ENCODE measurements around the gene NRXN3.

Gene NRXN3

DNA sequence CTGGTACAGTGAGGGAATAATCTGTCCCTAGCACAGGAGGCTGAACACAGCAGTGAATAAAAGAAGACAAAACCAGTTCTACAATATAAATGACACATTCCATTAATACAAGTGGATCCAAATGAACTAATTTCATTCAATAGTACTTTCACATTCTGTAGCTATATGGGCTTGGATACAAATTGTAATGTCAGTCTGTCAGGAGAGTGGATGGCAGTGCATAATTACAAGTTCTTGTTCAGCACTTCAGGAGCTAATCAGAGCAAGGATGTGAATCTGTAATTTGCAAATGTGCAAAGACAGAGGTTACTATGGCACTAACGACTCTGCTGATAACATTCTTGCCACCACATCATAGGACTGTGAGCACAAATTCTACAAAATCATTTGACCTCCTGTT is 1343.3 kb downstream of the NRXN3 start:
- H3K4me3 ChIP-seq (replicated peaks; ENCODE audit: low read depth, low read length), result no peak overlapping the region
- no peak for DNase-seq (ENCODE audit: extremely low read depth, low read depth)
- TF ChIP-seq, protein P1, sequence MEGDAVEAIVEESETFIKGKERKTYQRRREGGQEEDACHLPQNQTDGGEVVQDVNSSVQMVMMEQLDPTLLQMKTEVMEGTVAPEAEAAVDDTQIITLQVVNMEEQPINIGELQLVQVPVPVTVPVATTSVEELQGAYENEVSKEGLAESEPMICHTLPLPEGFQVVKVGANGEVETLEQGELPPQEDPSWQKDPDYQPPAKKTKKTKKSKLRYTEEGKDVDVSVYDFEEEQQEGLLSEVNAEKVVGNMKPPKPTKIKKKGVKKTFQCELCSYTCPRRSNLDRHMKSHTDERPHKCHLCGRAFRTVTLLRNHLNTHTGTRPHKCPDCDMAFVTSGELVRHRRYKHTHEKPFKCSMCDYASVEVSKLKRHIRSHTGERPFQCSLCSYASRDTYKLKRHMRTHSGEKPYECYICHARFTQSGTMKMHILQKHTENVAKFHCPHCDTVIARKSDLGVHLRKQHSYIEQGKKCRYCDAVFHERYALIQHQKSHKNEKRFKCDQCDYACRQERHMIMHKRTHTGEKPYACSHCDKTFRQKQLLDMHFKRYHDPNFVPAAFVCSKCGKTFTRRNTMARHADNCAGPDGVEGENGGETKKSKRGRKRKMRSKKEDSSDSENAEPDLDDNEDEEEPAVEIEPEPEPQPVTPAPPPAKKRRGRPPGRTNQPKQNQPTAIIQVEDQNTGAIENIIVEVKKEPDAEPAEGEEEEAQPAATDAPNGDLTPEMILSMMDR (IDR thresholded peaks at IDR 0.05; ENCODE audit: low read depth, low read length, missing control alignments), result no peak

DNA sequence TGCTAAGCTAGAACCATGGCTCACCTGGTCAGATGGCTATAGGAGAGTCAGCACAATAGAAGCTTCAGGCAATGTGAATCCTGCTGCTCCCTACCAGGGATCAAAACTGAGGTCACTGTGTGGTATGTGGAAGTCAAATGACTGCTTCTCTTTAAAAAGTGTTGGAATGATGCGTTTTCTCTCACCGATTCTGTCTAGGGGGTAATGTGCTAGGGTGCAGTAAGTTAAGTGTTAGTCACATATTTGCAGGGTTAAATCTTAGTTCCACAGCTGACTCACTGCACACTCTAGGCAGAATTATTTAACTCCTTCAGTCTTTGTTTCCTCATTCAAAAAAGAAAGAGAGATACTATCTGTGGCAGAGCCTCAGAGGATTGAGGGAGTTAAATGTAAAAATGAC is 1344.5 kb downstream of the NRXN3 start:
- H3K4me3 ChIP-seq (replicated peaks; ENCODE audit: low read depth, low read length), result no peak overlapping the region
- no peak for DNase-seq (ENCODE audit: extremely low read depth, low read depth)
- TF ChIP-seq, protein P1 (IDR thresholded peaks at IDR 0.05; ENCODE audit: low read depth, low read length, missing control alignments), result no peak

DNA sequence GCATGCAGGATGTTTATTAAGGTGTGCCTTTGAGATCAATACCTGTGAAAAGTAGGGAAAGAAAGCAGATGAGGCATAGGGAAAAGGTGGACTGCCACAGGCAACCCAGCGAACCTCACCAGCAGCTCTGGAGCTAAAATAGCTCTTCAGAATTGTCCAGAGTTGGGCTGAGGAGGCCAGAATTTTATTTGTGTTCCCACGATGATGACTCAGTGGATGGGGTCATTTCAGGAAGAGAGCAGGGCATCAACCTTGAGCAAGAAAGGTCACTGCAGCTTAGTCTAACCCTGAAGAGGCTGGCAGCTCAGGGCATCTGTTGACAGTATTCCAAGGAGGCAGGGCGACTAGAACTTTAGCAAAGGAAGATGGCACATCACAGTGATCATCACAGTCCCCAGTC is 1345.0 kb downstream of the NRXN3 start:
- no peak overlapping the region for H3K4me3 ChIP-seq (replicated peaks; ENCODE audit: low read depth, low read length)
- TF ChIP-seq, protein P1 (IDR thresholded peaks at IDR 0.05; ENCODE audit: low read depth, low read length, missing control alignments), result no peak
- no peak for DNase-seq (ENCODE audit: extremely low read depth, low read depth)

DNA sequence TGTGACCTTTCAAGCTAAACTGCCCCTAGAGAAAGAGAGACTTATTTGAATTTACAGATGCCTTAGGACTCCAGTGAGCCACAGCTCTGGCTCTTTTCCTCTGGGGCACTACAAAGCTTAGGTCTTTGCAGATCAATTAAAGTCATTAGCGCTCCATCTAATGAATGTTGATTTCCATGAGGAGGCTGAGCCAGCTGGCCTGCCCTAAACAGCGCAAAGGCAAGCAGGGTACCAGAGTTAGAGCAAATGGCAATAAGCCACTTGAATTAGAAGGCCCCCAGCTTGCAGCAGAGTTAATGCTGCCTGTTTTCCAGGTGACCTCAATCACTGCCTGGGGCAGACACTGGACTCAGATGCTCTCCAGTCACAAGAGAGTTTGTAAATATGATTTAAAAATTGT is 1345.8 kb downstream of the NRXN3 start:
- DNase-seq (ENCODE audit: extremely low read depth, low read depth), result no peak
- no peak overlapping the region for H3K4me3 ChIP-seq (replicated peaks; ENCODE audit: low read depth, low read length)
- TF ChIP-seq, protein P1 (IDR thresholded peaks at IDR 0.05; ENCODE audit: low read depth, low read length, missing control alignments), result no peak

DNA sequence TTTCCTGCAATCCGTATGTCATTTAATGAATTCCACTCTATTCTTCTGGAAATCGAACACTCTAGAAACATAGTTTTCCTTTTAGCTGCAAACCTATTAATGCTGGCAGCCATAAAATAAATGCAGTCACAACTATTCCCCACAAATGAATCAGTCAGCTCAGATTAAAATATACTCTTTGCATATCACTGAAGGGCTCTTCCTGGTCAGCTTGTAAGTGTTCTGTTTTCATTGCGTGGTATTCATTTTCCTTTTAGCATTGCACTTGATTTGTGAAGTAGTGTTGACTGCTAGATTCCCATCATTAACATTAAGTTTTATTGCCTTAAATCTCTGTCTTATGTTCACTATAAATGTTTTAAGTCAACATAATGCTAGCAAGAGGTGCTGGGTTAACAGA is 1355.2 kb downstream of the NRXN3 start:
- TF ChIP-seq, protein P1 (IDR thresholded peaks at IDR 0.05; ENCODE audit: low read depth, low read length, missing control alignments), result no peak
- no peak for DNase-seq (ENCODE audit: extremely low read depth, low read depth)
- no peak overlapping the region for H3K4me3 ChIP-seq (replicated peaks; ENCODE audit: low read depth, low read length)

DNA sequence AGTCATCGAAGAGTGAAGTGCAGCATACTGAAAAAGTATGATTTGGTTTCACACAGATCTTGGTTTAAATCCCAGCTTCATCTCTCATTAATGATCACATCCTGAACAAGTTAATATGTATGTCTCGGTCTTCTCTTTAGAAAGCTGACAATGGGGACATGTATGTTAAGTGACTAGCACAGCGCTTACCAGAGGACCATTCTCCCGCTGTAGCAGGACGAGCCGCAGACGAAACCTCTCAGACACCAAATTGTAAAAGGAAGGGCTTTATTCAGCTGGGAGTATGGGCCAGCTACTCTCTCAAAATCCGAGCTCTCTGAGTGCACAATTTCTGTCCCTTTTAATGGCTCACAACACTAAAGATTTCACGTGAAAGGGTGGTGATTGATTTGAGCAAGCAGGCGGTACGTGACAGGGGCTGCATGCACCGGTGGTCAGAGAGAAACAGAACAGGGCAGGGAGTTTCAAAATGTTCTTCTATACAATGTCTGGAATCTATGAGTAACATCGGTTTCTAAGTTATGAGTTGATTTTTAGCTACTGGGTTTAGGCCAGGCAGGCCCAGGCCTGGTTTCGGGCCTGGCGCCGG is 1358.7 kb downstream of the NRXN3 start:
- DNase-seq (ENCODE audit: extremely low read depth, low read depth), result no peak
- TF ChIP-seq, protein P1 (IDR thresholded peaks at IDR 0.05; ENCODE audit: low read depth, low read length, missing control alignments), result no peak
- H3K4me3 ChIP-seq (replicated peaks; ENCODE audit: low read depth, low read length), result no peak overlapping the region

DNA sequence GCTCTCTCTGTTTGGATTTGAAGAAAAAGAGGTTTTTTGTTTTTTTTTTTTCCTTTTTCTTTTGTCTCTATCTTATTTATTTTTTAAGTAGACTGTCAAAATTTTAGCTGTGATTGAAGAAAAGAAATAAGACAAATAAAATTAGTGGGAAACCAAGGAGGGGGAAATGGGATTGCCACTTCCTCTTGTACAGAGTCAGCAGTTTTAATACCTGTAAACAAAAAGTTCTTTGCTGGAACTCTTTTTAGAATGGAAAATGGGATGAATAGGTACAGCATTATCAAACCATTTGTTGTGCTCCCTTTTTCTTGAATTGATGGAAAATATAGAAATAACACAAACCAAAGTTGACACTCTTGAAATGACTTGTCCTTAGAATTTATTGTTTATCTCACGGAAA is 1360.4 kb downstream of the NRXN3 start:
- DNase-seq (ENCODE audit: extremely low read depth, low read depth), result no peak
- no peak overlapping the region for H3K4me3 ChIP-seq (replicated peaks; ENCODE audit: low read depth, low read length)
- TF ChIP-seq, protein P1 (IDR thresholded peaks at IDR 0.05; ENCODE audit: low read depth, low read length, missing control alignments), result no peak

All from HFF-Myc (cell line).